GM21528 (cell line): Measurements from ENCODE around the gene STAC2.

ENCODE experiments used
- ATAC-seq: cut with Tn5 transposase; IDR thresholded peaks from one replicate; pipeline ENCODE4 v1.9.1; 2021; ENCODE audit warnings: mild to moderate bottlenecking, moderate library complexity; ENCODE audit not compliant: unreplicated experiment, low FRiP score

The STAC2 gene

DNA sequence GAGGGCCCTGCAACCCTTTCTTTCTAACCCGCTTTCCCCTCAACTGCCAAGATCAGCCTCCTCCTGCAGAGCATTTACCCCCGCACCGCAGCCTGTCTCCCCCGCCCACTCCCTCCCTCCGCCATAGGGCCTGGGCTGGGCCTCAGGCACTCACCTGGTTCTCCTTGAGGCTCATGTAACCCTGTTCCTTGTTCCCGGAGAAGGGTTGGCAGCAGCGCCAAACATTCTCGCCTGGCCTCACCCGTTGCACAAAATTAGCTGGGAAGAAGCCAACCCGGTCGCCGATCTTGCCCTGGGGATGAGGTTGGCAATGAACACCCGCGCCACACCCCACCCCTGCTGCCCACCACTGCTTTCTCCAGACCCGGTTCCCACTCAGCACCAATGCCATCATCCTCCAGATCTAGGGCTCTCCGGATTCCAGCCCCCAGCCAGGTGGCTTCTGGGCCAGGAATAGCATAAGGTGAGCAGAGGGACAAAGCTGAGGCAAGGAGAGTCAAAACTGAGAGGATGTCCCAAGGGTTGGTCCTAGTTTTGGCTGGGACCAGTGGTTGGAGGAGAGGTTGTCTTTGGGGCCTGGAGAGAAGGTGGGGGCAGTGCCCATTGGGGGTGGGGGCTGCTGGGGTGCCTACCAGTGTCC lies 12.8 kb downstream of the STAC2 start:
- no peak for ATAC-seq

DNA sequence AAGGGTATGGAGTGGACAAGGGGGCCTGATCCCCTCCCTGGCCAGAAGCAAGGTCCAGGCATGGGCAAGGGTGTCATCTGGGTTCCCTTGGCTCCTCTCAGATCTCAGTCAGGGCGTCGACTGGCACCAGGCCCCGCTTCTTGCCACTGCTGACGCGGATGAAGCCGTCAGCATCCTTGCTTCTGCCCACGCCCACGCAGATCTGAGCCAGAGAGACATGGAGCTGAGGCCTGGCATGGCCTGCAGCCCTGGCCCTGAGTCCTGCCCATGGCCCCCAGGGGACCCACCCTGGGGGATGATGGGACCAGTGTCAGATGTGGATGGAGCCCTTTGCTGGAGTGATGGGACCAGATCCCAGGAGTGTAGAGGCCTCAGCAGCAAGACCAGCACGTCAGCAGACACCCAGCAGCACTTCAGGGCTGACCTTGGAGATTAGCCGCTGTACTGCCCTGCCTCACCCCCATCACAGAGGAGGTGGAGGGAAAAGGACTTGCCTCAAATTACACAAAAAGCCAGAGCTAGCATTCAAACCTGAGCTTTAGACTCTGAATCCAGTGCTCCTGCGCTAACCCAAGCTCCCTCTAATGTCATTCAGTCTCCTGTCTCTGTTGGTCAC lies 13.4 kb downstream of the STAC2 start:
- no peak for ATAC-seq

DNA sequence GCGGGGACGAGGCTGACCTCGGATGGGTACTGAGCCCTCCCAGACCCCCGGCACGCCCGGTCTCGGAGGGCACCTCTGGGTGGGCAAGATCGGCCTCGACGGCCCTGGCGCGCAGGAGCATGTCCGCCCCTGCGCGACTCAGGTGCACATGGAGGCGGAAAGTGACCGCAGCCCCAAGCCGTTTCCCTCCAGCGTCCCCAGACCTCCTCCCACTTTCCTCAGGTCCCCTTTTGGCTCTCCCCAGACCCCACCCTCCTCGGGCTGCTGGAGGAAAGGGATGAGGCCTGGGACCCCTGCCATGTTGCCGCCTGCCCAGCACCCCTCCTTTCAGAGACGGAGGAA lies 15.7 kb downstream of the STAC2 start:
- no peak for ATAC-seq

DNA sequence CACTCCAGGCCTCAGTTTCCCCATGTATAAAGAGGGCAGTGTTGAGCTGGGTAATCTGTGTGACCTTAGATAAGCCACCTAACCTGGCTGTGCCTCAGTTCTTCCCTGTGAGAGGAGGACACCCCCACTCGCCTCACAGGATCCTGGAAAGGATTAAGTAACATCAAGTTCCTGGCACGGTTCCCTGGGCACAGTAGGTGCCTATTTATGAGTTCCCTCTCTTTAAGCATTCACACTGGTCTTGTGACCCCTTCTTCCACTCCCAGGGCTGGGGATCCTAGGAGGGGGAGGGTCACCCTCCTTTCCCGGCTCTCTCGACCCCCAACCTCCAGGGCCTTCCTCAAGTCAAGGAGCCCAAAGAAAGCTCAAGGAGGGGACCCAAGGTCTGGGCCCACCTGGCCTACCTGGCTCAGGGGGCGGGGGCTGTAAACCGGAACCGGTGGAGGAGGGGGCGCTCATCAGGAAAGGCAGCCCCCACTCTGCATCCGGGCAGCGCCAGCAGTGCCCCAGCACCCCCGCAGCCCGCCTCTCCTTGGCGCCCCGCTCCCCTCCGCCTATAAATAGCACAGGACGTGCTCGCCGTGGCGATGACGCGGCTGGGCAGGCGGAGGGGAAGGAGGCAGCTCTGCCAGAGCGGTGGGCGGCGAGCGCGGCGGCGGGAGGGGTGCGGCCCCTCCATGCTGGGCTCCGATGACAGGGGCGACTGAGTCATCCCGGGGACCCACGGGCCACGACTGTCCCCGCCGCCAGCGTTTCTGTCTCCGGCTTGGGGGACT lies 16.2 kb downstream of the STAC2 start:
- ATAC-seq, result no peak

DNA sequence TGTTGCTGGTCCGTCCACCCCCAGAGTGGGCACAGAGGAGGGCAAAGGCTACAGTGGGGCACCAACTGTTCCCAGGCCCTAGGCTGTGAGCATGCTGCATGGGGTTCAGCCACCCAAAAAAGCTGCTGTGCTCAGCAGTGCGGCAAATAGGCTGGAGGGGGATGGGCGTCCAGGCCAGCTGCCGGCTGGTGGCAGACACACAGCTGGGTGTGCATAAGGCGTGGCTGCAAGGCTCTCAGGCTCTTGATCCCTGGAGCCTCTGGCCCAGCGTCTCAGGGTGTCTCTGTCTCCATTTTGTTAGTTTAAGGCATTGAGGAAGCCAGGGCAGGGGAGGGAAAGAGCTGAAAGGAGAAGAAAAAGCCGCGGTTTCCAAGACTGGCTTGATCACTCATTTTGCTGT lies 16.9 kb downstream of the STAC2 start:
- ATAC-seq, result no peak

DNA sequence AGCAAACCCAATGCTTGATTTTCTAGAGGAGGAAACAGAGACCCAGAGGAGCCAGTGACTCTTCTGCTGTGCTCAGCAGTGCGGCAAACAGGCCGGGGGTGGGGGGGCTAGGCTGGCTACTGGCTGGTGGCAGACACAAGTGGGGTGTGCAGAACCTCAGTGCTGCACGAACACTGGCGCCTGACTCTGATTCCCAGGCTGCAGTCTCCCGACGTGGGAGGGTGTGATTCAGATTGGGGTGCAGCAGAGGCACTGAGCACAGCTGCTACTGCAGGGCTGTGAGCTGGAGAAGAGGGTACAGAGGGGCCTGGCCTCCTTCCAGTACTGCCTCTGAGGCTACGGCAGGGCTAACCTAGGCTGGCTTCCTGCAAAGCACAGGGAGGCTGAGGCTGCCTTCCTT lies 17.6 kb downstream of the STAC2 start:
- no peak for ATAC-seq

DNA sequence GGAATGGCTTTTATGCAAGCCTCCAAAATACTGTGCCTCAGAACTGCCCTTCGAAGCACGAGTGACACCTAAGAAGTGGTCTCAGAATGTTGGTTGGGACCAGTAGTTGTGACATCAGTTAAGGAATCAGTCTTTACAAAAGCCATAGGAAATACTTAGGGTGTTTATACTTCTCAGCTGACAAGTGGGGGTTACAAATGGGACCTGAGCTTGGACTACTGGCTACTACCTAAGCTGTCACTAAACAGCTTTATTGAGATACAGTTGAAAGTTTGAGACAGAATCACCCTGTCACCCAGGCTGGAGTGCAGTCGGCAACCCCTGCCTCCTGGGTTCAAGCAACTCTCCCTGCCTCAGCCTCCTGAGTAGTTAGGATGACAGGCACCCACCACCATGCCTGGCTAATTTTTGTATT lies 20.6 kb downstream of the STAC2 start:
- no peak for ATAC-seq

DNA sequence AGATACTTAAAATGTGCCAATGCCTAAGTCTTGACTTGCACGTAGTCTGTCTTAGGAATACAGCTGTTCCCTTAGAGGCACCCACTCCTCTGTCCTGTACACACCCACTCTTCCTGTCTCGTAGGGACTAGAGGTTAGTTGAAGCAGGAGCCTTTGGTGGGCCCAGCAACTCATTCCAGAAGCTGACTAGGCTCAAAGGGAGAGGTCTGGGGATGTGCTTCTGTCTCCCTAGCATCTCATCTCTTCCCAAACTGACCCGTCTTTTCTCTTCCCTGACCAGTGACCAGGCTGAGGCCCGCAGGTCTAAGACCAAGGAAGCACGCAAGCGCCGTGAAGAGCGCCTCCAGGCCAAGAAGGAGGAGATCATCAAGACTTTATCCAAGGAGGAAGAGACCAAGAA lies 21.5 kb downstream of the STAC2 start:
- no peak for ATAC-seq

DNA sequence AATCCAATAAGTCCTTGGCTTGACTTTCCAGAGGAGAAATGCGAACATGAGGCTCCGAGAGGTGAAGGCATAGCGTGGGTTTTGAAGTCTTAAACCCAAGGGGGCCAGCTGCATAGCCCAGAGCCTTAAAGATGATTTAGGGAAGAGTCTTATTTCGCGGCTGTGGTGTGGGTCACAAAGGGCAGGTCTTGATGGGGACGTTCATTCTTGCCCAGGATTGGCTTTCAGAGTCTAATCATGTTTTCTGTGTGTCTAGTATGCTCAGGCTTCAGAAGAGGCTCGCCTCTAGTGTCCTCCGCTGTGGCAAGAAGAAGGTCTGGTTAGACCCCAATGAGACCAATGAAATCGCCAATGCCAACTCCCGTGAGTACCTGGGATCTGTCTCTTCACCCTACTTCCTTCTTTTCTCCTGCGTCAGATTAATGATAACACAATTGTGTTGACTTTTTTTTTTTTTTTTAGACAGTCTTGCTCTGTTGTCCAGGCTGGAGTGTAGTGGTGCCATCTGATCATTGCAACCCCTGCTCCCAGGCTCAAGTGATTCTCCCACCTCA lies 24.7 kb downstream of the STAC2 start:
- no peak for ATAC-seq

DNA sequence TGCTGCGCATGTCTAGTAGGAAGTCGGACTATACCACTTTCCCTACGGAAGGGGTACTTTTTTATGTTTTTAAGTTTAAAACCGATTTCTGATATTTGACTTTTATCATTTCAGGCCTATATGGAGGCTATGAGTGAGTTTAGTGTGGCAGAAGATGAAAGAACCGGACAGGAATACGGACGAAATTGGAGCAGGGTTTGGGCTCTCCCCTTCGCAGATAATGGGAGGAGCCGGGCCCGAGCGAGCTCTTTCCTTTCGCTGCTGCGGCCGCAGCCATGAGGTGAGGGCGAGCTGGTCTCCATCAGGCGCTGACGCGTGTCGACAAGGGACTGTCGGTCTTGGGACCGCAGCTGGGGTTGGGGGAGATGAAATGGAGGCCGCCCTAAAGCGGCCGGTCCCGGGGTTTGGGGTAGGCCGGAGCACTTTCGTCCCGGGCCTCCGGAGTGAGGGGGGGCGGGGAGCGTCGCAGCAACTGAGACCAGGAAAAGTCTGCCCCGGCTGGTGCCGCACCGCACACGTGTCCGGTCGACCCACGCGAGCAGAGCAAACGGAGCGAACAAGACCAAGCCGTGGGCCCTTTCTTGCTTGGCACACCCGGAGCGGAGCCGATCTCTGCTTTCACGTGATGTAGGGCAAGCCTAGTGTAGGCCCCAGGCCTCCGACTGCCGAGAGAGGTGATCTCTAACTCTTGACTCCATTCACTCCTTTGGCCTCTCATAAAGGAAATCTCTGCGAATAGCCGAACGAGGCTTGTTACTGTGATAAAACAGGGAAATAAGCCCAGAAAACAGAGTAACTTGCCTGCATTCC lies 25.5 kb downstream of the STAC2 start, which contains the start of gene RPL19:
Gene RPL19 (plus strand): TSS at position 214 of the 810 bp plus-strand sequence. CDS start 62 bp downstream, at position 276.
- ATAC-seq, result peak; percentile 63

DNA sequence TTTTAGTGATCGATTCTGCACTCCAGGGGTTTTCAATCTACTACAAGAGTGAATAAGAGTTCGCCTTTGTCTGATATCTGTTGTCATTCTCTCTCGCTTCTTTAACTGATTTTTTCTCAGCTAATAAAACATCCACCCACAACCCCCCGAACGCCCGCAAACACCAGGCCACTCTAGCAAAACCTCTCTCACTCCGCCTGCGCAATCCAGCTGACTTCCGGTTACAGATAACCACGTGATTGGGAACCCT lies 26.0 kb downstream of the STAC2 start:
- ATAC-seq, result peak; percentile 62

DNA sequence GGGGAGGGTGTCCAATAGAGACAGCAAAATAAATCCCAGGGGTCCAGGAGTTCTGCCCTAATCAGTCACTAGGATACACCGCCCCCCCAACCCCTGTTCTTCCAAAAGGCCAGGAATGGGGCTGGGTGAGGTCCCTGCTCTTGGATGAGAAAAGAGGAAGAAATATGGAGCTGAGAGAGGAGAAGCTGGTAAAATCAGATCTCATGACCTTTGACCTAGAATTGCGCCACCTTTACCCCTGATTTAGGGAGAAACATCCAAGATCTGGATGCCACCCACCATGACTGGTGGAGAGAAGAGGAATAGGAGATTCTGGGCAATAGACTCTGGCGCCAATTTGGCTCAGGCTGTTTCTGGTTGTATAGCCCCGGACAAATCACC lies 27.6 kb downstream of the STAC2 start:
- ATAC-seq, result no peak

DNA sequence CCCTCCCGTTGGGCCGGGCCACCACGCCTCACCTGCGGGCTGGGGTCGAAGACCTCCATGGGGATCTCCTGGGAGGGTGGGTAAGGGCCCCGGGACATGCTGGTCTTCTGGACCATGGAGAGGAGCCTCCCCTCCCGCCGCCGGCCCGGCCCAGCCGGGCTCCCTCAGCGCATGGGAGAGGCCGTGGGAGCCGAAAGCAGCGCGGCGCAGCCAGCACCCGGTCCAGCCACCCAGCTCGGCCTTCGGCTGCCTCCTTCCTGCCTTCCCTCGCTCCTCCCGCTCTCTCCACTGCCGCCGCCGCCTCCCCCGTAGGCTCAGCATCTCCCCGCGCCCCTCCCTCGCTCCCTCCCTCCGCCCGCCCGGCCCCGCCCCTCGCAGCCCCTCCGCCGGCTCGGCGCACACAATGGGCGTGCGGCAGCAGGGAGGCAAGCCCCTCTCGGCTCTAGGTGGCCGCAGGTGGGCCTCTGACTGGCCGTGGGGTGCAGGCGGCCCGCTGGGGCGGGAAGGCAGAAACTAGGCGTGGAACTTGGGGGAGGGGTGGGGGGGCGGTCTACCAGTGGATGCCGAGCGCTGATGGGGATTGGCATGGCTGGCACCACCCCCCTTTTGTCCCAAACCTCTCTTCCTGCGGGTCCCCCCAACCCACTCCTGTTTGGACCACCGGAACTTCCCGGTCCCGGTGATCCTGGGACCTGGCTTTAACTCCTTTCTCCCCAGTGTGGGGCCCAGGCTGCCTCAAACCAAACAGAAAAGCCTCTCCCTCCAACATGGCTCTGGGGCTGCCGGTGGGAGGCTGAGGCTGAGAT lies 28.2 kb downstream of the STAC2 start, which contains the start of gene CACNB1:
Gene CACNB1 (minus strand): TSS at position 290 of the 806 bp plus-strand sequence. CDS start 174 bp downstream, at position 116.
- ATAC-seq, result no peak

DNA sequence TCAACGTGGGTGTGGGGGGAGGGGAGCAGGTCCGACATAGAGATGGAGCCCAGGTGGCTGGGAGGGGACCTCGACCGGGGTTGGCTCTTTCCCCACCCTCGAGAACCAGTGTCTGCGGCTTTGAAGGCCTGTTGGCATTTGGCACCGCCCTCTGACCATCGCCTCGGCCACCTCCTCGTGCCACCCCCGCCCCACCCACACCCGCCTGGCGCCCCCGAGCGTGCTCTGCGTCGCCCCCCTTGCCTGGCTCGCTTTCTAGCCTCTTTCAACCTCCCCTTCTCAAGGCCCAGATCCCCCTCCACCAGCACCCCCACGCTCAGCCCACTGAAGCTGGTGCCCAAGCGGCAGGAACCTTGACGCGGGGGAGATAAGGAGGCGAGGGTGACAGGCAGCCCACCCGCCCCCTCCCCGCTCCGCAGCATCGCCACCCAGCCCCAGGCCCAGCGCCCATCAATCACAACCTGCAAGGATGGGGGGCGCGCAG lies 28.9 kb downstream of the STAC2 start:
- no peak for ATAC-seq

DNA sequence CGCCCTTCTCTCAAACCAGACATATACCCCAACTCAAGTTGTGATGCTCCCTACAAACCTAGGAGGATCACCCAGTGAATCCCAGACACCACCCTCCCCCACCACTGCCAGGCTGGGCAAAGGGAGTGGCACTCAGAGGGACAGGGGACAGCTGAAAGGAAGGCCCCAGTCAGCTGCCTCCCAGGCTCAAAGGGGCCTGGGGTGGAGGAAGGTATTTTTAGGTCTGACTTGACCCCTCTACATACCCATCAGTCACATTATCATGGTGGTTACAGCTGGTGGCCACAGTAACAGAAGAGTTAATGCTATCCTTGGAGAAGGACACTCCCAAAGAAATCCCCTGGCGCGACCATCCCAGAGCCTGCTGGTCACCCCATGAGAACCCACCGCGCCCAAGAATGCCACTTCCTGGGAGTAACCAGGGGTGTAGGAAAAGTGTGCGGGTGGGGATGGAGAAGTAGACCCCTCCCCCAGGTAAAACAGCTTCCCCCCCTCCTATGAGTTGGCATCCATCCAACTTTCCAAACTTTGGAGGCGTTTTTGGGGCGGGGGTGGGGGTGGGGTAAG lies 29.4 kb downstream of the STAC2 start:
- ATAC-seq, result no peak

DNA sequence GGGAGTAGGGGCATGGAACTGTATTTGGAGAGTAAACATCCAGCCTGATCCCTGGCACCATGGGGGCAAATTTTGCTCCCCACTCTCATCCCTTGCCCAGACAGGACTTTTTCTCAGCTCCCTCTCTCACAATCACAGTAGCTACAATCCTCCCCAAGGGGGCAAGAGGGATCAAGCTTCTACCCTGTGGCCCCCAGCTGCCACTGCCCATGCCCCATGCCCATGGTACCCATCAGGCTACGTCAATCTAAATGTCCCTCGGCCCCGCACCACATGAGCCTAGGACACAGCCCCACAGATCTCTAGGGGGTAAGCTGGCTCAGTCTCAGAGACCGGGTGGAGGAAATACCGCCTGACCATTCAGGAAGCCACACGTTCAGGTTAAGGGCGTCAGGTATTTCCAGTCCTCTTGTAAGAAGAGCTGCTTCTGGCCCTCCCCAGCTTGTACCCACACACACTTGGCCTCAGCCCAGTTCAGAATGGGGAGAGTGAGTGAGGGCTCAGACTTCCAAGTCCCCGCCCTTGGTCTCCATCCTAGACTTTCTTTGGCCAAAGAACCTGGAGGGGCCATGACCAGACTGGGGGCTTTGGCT lies 30.1 kb downstream of the STAC2 start:
- no peak for ATAC-seq

DNA sequence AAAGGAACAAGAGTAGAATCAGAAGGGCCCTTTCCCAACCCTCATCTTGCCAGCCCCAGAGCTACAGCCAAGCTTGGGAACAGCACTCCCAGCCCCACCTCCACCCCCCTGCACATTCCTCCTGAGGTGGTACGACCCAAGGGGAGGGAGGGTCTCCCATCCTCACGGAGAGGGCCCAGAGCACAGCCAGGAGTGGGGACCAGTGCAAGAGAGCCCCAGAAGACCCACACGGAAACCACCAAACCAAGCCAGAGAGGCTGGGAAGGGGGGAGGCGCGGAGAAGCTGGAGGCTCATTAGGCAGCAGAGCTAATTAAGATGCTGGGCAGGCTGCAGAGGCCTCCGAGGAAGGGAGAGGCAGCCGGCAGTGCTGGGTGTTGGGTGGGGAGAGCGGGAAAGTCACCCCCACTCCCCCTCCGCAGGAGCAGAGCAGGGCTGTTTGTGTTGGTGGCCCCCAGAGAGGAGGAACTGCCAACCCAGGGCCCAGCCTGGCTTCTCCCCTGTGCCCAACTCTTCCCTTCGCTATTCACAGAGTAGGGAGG lies 30.7 kb downstream of the STAC2 start:
- no peak for ATAC-seq

DNA sequence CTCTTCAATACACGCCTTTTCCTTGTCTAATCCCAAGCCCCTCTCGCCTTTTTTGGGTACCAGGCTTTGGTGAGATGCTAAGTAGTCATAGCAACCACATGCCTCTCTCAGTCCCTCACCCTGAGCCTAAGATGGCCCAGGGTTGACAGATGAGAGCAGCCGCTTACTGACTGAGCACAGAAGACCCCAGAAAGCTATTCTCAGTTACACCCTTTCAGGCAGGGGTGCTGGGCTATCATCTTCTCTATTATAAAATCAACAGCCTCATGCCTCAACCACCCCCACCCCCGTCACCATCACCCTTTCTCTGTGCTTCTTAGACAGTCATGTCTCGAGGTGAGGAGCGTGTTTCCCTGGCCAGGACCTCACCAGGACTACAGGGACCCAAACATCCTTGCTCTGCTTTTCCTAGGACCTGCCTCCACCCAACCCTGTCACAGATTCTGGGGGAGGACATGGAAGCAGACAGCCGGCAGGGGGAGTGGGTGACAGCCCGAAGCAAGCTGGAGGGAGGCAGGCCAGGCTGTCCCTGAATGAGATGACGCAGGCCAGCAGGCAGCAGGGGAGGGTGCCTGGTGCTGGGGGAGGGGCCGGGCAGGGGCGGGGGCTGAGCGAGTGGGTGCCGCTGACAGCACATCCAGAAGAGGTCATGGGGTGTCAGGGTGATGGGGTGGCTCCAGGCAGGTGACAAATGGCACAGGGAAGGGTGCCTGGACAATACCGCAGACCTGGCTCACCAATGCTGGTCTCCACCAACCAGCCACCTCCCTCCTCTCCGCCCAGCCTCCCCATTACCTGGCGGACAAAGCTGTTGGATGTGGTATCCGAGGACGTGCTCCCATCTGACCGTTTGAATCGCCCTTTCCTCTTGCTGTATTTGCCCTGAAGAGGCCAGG lies 31.4 kb downstream of the STAC2 start:
- ATAC-seq, result no peak
